Omental fat pad (tissue), 4 donors: ENCODE data around the gene DCTN3. TPM values are rescaled to one million over a fixed set of nuclear protein-coding genes. Genes with fewer than 3 reads are reported as not detected.

Source experiments
- ATAC-seq: fragments of 150-250 bp; one replicate; pipeline ENCODE4 v1.9.1; 2016; ENCODE audit warnings: mild to moderate bottlenecking, moderate library complexity; ENCODE audit not compliant: low FRiP score
- DNase-seq: peaks from one replicate; pipeline ENCODE4 v3.0.0-alpha.2; 2019; ENCODE audit warnings: low spot score
- CTCF ChIP-seq, 3 donors: fragments of 450-650 bp; IDR thresholded peaks; one replicate each; pipeline ENCODE4 v1.5.1; 2016 to 2017; ENCODE audit warnings: antibody characterized with exemption in 3 of 3, mild to moderate bottlenecking in 3 of 3, moderate library complexity in 2 of 3
- total RNA-seq, 4 donors: library from RNA; depleted of rRNA; stranded (reverse); fragments of >200 nt; gene quantifications; one replicate each; pipeline ENCODE4 v1.1.0, GENCODE V29; 2016

DCTN3 gene
- total RNA-seq, 4 donors from 2014 or later, result 46.5 to 93.8 (median 75.0) TPM

- no peak for DNase-seq
- ATAC-seq, result no peak
Observed at GRCh38 chr9:34588671-34589635, 31.3 kb downstream of the DCTN3 start.

GRCh38 chr9:34587271-34587670 lies 33.0 kb downstream of the DCTN3 start:
- DNase-seq, result no peak
- ATAC-seq, result no peak
- no peak for TF ChIP-seq CTCF (IDR thresholded peaks at IDR 0.05)

More at GRCh38 chr9:34588671-34589635, 31.3 kb downstream of the DCTN3 start:
- no peak for TF ChIP-seq CTCF (IDR thresholded peaks at IDR 0.05)

- DNase-seq (no peak), ATAC-seq (no peak)
- no peak for TF ChIP-seq CTCF (IDR thresholded peaks at IDR 0.05)
Observed at GRCh38 chr9:34585946-34586669, 34.2 kb downstream of the DCTN3 start.

GRCh38 chr9:34584970-34585369 lies 35.3 kb downstream of the DCTN3 start:
- DNase-seq, result no peak
- TF ChIP-seq CTCF (IDR thresholded peaks at IDR 0.05), result no peak
- no peak for ATAC-seq

GRCh38 chr9:34582787-34583186 lies 37.5 kb downstream of the DCTN3 start:
- ATAC-seq, result no peak

GRCh38 chr9:34581318-34581717 lies 39.0 kb downstream of the DCTN3 start:
- ATAC-seq, result no peak

More at GRCh38 chr9:34582787-34583186, 37.5 kb downstream of the DCTN3 start:
- no peak for DNase-seq
- no peak for TF ChIP-seq CTCF (IDR thresholded peaks at IDR 0.05)

More at GRCh38 chr9:34581318-34581717, 39.0 kb downstream of the DCTN3 start:
- no peak for DNase-seq
- no peak for TF ChIP-seq CTCF (IDR thresholded peaks at IDR 0.05)
